WTC11 (cell line): ENCODE results near the gene CACNA1C.

Source experiments
- CREM ChIP-seq: sonication (generic); formaldehyde crosslinking; IDR thresholded peaks from 2 replicates; pipeline ENCODE4 v1.8.1; 2022; ENCODE audit warnings: mild to moderate bottlenecking, missing genetic modification reagents, moderate library complexity
- ETV6 ChIP-seq: sonication (generic); formaldehyde crosslinking; IDR thresholded peaks from 2 replicates; pipeline ENCODE4 v1.8.1; 2022; ENCODE audit warnings: mild to moderate bottlenecking, missing genetic modification reagents
- NFYB ChIP-seq: sonication (generic); formaldehyde crosslinking; conservative IDR thresholded peaks from 2 replicates; pipeline ENCODE4 v1.8.0; 2022; ENCODE audit warnings: low read depth, missing genetic modification reagents
- RELA ChIP-seq: sonication (generic); formaldehyde crosslinking; IDR thresholded peaks from 2 replicates; pipeline ENCODE4 v1.8.1; 2022; ENCODE audit warnings: missing genetic modification reagents, mild to moderate bottlenecking, borderline replicate concordance
- TF ChIP-seq, protein P1 (sequence below): fragments of 200-600 bp; IDR thresholded peaks from 2 replicates; pipeline ENCODE4 v1.8.0; 2022; ENCODE audit warnings: antibody characterized with exemption
- TF ChIP-seq, protein P2 (sequence below): fragments of 250-450 bp; sonication (Bioruptor Pico); IDR thresholded peaks from 2 replicates; pipeline ENCODE4 v1.8.0; 2021; ENCODE audit warnings: mild to moderate bottlenecking

DNA sequence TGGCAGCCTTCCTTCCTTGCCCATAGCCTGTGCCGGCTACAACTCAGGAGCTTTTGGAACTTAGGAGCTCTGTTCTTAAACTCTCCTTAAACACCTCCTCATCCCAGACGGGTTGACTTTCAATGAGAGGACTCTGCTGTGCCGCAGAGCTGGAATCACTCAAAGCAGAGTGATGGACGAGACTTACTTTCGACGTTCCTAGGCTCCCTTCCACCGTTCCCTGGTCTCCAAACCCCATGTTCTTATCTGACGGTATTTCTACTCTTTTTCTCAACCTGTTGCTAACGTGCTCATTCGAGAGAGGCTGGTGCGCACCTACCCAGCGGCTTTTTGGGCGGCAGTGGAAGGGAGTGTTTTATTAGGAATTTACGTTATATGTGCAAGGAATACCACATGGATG, 232.7 kb downstream of the CACNA1C start:
- TF ChIP-seq RELA (CRISPR knock-in tag) (no peak), CREM (CRISPR knock-in tag) (no peak), ETV6 (CRISPR knock-in tag) (no peak), NFYB (CRISPR knock-in tag) (no peak)
- TF ChIP-seq, protein P1, sequence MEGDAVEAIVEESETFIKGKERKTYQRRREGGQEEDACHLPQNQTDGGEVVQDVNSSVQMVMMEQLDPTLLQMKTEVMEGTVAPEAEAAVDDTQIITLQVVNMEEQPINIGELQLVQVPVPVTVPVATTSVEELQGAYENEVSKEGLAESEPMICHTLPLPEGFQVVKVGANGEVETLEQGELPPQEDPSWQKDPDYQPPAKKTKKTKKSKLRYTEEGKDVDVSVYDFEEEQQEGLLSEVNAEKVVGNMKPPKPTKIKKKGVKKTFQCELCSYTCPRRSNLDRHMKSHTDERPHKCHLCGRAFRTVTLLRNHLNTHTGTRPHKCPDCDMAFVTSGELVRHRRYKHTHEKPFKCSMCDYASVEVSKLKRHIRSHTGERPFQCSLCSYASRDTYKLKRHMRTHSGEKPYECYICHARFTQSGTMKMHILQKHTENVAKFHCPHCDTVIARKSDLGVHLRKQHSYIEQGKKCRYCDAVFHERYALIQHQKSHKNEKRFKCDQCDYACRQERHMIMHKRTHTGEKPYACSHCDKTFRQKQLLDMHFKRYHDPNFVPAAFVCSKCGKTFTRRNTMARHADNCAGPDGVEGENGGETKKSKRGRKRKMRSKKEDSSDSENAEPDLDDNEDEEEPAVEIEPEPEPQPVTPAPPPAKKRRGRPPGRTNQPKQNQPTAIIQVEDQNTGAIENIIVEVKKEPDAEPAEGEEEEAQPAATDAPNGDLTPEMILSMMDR: no peak
- TF ChIP-seq, protein P2, sequence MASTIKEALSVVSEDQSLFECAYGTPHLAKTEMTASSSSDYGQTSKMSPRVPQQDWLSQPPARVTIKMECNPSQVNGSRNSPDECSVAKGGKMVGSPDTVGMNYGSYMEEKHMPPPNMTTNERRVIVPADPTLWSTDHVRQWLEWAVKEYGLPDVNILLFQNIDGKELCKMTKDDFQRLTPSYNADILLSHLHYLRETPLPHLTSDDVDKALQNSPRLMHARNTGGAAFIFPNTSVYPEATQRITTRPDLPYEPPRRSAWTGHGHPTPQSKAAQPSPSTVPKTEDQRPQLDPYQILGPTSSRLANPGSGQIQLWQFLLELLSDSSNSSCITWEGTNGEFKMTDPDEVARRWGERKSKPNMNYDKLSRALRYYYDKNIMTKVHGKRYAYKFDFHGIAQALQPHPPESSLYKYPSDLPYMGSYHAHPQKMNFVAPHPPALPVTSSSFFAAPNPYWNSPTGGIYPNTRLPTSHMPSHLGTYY (CRISPR knock-in tag): no peak
